ENCODE results near the gene KHSRP. TPM values are rescaled to one million over a fixed set of nuclear protein-coding genes. Genes with fewer than 3 reads are reported as not detected.
"Not testable (repeated sequence)": the region's sequence is repeated elsewhere in the genome, so short reads cannot be mapped to it uniquely, and the experiment has no call there.

Gene KHSRP
- polyA plus RNA-seq, 3 donors = 310 to 362 (median 359) TPM

DNA sequence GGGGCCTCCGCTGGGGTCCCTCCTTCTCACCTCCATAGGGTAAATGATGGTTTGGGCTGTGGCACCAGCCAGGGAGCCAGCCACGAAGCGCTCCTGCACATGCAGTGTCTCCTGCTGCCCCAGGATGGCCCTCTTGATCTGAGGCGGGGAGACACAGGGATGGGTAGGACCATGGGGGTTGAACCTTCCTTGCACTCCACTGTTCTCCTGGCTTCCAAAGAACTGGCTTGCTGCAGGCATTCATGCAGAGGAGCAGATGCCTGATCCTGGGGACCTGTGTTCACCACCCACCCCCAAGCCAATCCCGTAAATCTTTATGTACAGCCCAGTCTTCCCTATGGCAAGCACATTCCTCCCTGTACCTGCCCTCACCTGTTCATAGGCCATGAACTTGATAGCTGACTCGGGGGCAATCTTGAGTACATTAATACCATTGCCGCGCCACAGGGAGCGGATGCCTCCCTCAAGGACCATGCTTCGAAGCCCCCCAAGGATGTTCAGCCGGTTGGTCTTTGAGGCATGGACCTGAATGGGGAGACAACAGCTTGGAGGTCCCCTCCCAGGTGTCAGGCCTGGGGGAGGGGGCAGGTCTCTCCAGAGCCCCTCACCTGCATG, 29.4 kb upstream of the KHSRP start:
- DNase-seq = no peak

DNA sequence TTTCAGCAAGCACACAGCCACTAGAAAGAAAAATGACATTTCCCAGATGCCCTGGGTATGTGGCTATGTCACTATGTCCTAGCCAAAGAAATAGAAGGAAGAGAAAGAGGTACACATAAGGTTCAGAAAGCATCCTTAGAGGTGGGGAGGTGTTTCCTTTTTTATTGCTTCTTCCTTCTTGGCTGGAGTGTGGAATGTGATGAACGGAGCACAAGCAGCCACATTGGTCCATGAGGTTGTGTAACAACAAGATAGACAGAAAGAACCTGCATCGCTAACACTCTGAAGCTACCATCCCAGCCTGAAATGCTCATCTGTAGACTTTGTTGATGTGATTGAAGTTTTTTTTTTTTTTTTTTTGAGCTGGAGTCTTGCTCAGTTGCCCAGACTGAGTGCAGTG, 28.3 kb upstream of the KHSRP start:
- DNase-seq = no peak

DNA sequence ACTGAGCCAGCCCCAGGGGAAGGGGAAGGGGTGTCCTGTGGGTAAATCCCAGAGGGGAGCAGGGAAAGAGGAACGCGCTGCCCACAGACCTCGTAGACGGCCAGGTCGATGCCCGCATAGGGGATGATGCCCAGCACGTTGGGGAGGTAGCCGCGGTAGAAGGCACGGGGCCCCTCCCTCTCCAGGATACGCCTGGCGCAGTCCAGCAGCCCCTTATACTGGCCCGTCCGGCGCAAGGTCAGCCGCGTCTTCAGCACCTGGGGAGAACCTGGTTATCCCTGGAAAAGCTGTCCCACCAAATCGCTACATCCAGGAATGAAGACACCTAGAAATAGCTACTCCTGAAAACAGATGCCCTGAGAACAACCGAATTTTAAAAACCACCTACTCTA, 27.6 kb upstream of the KHSRP start:
- no peak for DNase-seq

DNA sequence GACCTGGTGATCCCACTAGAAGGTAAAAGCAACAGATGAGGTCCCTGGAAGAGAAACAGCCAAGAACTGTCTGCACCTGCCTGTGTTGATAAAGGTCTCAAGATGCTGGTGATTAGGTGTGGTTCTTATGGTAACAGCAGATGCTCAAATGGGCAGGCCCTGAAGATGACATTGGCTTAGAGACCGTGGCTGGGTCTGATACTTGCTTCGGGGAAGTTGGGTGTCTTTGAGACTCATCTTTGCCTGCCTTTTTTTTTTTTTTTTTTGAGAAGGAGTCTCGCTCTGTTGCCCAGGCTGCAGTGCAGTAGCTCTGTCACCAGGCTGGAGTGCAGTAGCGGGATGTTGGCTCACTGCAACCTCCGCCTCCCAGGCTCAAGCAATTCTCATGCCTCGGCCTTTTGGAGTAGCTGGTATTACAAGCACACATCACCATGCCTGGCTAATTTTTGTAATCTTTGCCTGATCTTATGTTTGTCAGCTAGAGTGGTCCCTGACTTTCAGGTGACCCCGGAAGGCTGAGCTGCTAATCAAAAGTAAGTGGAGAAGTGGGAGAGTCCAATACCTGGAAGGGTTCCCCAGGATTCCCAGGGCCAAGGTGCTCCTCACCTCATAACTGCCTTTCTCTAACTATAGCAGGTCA, 27.1 kb upstream of the KHSRP start:
- no peak for DNase-seq

DNA sequence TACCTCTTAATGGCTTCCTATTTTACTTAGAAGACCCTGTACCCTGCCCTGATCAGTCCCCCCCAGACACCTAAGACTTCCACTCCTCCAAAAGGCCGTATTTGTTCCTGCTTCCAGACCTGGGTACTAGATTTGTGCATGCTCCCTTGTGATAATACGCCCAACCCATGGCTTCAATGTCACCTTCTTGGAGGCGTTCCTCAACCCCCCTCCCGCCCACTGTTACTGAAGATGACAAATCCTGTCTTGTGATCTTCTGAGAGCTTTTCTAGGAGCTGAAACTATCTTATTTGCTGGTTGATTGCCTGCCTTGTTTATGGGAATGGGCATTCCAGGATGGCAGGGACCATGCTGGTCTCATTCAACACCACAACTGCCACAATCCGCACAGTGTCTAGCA, 25.6 kb upstream of the KHSRP start:
- DNase-seq = no peak

DNA sequence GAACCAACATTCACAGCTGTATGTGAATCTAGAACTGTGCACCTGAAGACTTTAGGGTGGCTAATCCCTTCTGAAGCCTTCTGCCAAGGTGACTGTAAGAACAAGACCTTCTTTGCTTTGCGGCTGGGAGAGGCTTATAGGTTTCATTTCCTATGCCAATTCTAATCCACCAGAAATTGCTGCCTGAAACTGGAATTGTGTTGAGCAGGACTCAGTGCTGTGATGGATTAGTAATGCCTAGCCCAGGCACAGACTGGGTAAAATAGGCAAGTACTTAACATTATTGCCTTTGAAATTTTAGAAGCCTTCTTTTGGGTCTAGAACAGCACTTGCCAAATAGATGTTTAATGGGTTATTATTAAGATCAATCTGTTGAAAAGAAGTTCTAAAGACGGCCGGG, 23.4 kb upstream of the KHSRP start:
- DNase-seq = no peak

DNA sequence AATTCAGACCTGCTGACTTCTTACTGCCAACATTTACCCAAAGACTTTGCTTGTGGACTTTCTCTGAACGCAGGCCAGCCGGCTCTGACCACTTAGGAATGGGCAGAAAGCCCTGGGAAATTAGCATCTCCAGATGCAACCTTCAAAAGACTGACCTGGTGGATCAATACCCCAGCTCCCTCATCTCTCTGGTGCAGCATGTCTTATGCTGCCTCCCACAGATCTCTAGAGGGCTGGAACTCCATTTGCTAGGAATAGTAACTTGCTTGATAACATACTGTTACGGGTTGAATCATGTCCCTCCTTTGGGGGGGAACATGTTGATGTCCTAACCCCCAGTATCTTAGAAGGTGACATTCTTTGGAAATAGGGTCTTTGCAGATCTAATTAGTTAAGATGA, 21.8 kb upstream of the KHSRP start:
- no peak for DNase-seq

DNA sequence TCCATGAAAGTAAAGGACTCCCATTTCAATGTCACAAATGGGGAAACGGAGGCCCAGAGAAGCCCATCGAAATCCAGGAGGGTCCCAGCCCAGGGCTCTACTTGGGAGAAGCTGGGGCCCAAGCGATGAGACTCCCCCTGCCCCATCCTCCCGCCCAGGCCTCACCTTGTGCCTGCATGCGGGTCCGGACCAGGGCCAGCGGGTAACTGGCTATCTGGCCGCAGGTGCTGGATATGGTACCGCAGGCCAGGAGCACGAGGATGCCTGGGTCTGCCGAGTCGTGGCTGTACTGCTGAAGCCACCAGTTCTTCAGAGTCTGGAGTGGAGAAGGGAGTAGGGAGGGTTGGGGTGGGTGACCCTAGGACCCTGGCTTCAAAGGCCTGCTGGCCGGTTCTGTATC, 19.4 kb upstream of the KHSRP start:
- no peak for DNase-seq

DNA sequence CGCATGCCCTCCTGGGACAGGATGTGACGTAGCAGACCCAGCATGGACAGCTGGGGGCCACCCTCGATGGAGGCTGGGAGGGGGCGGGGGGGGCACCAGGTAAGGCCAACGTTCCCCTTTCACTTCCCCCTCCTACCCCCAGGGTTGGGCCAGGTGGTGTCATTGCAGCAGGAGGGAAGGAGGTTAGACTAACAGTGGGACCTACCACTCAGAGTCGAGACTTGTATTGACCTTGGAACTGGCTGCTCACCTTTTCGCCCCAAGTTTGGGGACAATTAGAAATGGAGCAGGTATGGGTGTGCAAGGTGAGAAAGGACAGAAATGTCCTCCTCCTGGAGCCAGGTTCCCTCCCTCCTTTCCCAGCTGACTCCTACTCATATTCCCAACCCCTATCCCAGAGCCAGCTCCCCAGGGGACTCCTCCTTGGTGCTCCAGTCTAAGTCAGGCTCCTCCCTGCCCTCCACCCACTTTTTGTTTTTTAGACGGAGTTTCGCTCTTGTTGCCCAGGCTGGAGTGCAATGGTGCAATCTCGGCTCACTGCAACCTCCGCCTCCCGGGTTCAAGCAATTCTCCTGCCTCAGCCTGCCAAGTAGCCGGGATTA, 17.6 kb upstream of the KHSRP start:
- DNase-seq = no peak

DNA sequence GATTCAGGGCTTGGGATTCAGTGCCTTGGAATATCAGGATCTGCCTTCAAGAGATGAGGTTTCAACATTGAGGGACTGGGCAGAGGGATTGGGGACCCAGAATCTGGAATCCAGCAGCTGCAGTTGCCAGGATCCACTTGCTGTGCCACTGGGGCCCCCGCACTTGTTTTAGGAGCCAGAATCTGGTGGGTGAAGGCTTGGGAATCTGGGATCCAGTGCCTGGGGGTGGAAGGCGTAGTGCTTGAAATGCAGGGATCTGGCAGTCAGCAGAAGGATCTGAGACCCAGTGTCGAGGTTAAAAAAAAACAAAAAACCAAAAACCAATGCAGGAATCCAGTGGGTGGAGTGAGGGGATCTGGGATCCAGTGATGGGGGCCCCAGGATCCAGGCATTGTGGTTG, 16.3 kb upstream of the KHSRP start:
- no peak for DNase-seq

DNA sequence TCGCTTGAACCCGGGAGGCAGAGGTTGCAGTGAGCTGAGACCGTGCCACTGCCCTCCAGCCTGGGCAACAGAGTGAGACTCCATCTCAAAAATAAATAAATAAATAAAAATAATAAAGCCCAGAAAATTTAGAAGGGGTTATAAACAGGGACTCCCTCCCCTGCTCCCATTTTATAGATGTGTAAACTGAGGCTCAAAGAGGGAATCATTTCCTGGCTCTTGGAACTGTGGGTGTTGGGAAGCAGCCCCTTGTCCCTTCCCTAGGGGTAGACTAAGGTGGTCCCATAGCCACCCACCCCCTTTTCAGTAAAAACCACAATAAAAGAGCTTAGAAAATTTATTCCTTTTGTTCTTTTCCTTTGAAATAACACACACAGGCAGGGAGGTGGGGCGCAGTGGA, 15.1 kb upstream of the KHSRP start:
- DNase-seq = no peak

DNA sequence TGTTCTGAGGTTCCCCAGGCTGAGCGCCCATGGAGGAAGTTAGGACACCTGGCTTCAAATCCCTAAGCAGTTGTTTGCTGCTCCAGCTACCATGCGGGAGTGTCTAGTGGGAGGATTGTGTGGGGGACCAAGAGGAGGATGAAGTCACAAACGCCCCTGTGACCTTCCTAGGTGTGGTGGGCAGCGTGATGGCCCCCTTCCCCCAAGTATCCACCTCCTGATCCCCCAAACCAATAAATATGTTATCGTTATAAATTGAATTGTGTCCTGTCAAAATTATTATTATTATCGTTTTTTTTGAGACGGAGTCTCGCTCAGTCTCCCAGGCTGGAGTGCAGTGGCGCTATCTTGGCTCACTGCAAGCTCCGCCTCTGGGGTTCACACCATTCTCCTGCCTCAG, 9.1 kb upstream of the KHSRP start, which contains the start of gene SLC25A41:
SLC25A41 (minus strand) TSS at position 101 of the 400 bp plus-strand sequence; CDS start at position 31, 70 bp downstream.
- DNase-seq = no peak

DNA sequence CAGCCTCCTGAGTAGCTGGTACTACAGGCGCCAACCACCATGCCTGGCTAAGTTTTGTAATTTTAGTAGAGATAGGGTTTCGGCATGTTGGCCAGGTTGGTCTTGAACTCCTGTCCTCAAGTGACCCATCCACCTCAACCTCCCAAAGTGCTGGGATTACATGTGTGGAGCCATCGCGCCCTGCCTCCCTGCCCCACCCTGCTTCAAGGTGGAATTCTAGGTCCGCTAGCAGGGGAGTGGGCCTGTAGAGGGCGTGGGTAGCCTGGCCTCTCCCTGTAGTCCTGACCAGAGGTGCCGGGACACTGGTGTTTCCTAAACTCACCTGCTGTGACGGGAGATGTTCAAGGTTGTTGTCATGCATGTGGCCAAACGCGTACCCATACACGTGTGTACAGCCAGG, 8.6 kb upstream of the KHSRP start:
- DNase-seq = no peak

DNA sequence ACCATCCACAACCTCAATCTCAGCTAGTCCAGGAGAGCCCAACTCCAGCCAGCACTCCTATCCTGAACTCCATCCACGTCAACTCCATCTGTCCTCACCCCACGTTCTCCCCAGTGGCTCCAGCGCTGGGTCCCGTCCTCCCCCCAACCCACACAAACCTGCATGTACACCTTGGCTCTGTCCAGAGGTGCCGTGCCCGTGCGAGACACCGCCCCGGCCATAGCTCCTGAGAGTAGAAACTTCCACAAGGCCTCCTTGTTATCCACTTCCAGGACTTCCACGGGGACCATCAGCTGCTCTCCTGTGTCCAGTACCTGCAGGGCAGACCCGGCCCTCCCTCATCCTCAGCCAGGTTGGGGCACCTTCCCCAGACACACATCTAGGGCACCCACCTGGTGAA, 7.3 kb upstream of the KHSRP start:
- DNase-seq = no peak

DNA sequence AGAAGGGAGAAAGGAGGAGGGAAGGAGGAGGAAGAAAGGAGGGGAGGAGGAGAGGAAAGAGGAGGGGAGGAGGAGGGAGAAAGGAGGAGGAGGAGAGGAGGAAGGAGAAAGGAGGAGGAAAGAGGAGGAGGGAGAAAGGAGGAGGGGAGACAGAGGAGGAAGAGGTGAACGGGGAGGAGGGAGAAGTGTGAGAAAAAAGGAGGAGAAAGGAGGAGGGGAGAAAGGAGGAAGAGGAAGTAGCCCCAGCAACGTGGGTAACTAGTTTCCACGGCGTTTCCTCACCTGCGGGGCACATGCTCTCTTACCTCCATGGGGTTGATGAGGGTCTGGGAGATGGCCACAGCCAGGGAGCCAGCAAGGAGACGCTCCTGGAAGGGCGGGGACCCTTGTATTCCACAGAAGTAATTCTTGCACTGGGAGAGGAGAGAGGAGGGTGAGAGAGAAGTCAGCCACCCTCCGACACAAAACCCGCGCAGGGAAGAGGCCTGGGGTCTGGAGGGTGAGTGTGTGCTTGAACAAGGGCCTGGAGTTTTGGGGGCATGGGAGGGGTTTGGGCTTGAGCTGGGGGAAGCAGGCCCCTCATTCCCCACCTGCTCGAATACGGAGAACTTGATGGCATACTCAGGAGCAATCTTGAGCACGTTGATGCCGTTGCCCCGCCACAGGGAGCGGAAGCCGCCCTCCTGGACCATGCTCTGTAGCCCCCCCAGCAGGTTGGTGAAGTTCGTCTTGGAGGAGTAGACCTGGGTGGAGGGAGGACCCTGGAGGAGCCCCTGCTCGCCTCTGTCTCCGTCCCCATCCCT, 5.0 kb upstream of the KHSRP start:
- DNase-seq = no peak

DNA sequence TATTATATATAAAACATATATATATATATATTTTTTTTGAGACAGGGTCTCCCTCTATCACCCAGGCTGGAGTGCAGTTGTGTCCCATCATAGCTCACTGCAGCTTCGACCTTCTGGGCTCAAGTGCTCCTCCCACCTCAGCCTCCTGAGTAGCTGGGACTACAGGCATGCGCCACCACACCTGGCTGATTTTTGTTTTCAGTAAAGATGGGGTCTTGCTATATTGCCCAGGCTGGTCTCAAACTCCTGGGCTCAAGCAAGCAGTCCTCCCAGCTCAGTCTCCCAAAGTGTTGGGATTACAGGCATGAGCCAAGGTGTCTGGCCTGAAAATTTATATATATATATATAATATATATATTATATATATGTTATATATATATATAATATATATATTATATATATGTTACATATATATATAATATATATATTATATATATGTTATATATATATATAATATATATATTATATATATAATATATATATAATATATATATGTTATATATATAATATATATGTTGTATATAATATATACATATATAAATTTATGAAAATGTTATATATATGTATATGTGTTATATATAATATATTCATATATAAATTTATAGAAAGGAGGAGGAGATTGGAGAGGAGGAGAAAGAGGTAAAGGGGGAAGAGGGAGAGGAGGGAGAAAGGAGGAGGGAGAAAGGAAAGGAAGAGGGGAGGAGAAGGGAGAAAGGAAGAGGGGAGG, 4.2 kb upstream of the KHSRP start:
- DNase-seq = not testable (repeated sequence)

DNA sequence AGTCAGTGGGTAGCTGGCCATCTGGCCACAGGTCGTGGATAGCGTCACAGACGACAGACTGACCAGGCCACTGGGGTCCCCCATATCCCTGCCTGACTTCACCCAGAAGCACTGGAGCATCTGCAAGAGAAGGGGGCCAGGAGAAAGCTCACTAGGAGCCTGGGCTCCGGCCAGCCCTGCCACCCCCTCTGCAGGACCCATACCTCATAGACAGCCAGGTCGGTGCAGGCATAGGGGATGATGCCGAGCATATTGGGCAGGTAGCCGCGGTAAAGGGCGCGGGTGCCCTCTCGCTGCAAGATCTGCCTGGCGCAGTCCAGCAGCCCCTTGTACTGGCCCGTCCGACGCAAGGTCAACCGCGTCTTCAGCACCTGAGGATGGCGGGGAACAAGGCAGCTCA, 2.5 kb upstream of the KHSRP start:
- DNase-seq = no peak

DNA sequence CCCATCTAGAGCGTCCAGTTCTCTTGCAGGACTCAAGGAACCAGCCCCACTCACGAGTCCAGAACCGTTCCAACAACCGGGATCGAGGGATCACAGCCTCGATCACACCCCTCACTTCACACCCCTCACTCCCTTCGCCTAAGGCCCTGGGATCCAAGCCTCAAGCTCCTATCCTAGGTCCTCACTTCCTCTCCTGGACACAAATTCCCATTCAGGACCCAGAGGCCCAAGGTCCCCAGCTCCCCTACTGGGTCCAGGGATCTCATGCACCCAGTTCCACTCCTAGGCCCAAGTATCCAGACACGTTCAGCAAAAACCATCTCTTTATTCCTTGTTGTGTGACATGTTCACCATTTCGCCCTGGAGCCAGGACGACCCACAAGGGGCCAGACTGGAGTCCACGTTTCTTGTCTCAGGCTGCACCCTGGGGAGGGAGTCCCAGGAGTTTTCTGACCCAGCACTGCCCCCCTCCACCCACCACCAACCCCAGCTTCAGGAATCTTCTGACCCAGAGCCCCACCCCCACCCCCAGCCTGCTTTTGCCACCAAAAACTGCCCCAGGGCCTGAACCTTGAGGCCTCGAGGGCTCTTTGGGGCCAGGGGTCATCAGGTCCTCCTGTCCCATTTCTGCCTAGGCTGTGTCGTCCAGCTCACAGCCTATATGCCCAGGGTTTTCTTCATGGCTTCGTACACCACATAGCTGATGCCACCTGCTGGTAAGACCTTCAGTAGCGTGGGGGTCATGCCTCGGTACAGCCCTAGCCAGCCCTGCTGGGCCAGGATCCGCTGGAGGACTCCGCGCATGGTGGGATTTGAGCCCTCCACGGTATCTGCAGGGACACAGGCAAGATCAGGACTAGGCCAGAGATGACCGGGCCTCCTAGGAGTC, 1.4 kb upstream of the KHSRP start:
- no peak for DNase-seq

DNA sequence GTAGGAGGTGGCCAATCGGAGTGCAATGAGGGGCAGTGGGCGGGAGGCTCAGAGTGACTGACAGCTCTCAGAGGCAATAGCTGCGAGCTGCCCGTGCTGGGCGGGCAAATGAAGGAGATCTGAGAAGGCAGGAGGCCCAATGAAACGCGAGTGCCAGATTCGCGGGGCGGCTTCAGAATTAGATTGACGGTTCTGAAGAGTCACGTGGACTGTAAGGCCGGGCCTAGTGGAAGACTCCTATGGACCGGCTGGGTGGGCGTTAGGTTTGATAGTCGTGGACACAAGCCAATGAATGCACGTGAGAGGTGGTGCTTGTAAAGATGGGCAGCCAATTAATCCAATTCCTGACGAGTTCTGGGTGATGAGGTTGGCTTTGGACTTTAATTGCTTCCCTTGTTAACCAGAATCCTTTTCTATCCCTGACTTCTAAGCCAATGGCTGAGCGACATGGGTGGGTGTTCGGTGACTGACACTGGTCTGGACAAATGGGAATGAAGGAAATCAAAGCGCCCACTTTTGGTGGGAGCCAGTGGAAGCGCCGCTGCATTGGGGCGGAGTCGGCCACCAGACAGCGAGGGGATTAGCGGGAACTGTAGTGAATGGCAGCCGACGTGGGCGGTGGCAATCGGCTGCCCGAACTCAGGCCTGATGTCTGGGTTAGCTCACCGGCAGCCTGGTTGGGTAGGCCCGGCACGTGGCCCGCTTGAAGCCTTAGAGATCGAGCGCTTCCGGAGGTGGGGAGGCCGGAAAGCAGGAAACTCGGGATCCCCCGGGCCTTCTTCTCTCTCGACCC, 524 bp upstream of the KHSRP start:
- DNase-seq = peak; percentile 100

DNA sequence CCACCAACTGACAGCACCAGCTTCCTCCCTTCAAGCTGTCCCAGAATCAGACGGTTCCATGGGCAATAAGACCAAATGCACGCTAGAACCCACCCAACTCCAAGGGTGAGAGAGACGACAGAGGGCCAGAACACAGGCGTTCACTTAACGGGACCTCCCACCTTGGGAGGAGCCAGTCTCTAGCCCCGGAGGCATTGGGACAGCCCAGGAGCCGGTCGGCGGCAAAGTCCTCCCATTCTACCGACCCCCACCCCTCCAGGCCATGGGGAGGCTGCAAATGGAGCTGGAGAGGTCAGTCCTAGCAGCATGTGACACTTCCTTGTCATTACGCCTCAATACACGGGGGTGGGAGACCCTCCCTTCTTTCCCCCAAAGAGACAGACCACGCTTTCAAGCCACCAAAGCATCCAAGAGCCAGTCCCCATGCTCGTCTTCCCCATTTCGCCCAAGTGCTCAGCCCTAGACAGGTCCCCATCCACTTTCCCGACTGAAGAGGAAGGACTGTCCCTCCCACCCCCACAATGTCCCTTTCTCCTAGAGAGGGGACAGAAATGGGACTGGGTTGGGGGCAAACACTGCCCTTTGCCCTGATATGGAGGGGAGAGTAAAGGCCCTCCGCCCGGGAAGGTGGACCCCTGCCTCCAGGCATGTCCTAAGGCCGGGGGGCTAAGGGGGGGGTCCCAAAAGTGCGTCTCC, 964 bp downstream of the KHSRP start:
- DNase-seq = no peak

All from renal pelvis (tissue), 4 donors.